ENCODE results near the gene ZNF407.

The ZNF407 gene

GRCh38 chr18:75033516-75033915 is 435.8 kb downstream of the ZNF407 start:
- no peak for DNase-seq

GRCh38 chr18:75034937-75035336 is 437.3 kb downstream of the ZNF407 start:
- DNase-seq: no peak

GRCh38 chr18:75035928-75036327 is 438.3 kb downstream of the ZNF407 start:
- no peak for DNase-seq

- DNase-seq: no peak
Observed at GRCh38 chr18:75036917-75037688, 439.4 kb downstream of the ZNF407 start.

- no peak for DNase-seq
Observed at GRCh38 chr18:75037689-75037955, 440.0 kb downstream of the ZNF407 start.

- DNase-seq: no peak
Observed at GRCh38 chr18:75041586-75041985, 443.9 kb downstream of the ZNF407 start.

- no peak for DNase-seq
Observed at GRCh38 chr18:75043478-75043877, 445.8 kb downstream of the ZNF407 start.

GRCh38 chr18:75044296-75044695 is 446.6 kb downstream of the ZNF407 start:
- no peak for DNase-seq

GRCh38 chr18:75044791-75045190 is 447.1 kb downstream of the ZNF407 start:
- DNase-seq: no peak

- DNase-seq: no peak
Observed at GRCh38 chr18:75045272-75045671, 447.6 kb downstream of the ZNF407 start.

- no peak for DNase-seq
Observed at GRCh38 chr18:75047240-75047961, 449.7 kb downstream of the ZNF407 start.

GRCh38 chr18:75048776-75049454 is 451.2 kb downstream of the ZNF407 start:
- no peak for DNase-seq

- no peak for DNase-seq
Observed at GRCh38 chr18:75049455-75049789, 451.8 kb downstream of the ZNF407 start.

- DNase-seq: no peak
Observed at GRCh38 chr18:75051757-75052156, 454.1 kb downstream of the ZNF407 start.

GRCh38 chr18:75052475-75052874 is 454.8 kb downstream of the ZNF407 start:
- DNase-seq: no peak

- DNase-seq: no peak
Observed at GRCh38 chr18:75053028-75053629, 455.5 kb downstream of the ZNF407 start.

- DNase-seq: no peak
Observed at GRCh38 chr18:75054046-75054445, 456.4 kb downstream of the ZNF407 start.

- no peak for DNase-seq
Observed at GRCh38 chr18:75054611-75055010, 456.9 kb downstream of the ZNF407 start.

- no peak for DNase-seq
Observed at GRCh38 chr18:75057169-75057960, 459.7 kb downstream of the ZNF407 start.

GRCh38 chr18:75060185-75060584 is 462.5 kb downstream of the ZNF407 start:
- DNase-seq: no peak

- no peak for DNase-seq
Observed at GRCh38 chr18:75062297-75062886, 464.7 kb downstream of the ZNF407 start.

GRCh38 chr18:75063196-75063595 is 465.5 kb downstream of the ZNF407 start:
- no peak for DNase-seq
